WERI-Rb-1 (cell line): Measurements from ENCODE around the gene KCNMA1.

Experiments
- DNase-seq: peaks from one replicate; pipeline ENCODE4 v3.0.0-alpha.2; 2020
- H3K27ac ChIP-seq: fragments of 250-450 bp; sonication (Bioruptor Pico); 2 replicates; pipeline ENCODE4 v1.5.1; 2020; ENCODE audit warnings: mild to moderate bottlenecking, moderate library complexity
- H3K27me3 ChIP-seq: fragments of 250-450 bp; sonication (Bioruptor Pico); 2 replicates; pipeline ENCODE4 v1.5.1; 2021; ENCODE audit warnings: mild to moderate bottlenecking, low read depth, moderate library complexity; ENCODE audit not compliant: insufficient read depth, severe bottlenecking
- H3K36me3 ChIP-seq: fragments of 250-450 bp; sonication (Bioruptor Pico); 2 replicates; pipeline ENCODE4 v1.5.1; 2020; ENCODE audit warnings: mild to moderate bottlenecking, moderate library complexity
- H3K4me3 ChIP-seq: 2 replicates; pipeline ENCODE4 v1.5.1; 2011; ENCODE audit warnings: low read depth, mild to moderate bottlenecking, control low read depth, low read length
- H3K9me3 ChIP-seq: fragments of 250-450 bp; sonication (Bioruptor Pico); 2 replicates; pipeline ENCODE4 v1.5.1; 2021; ENCODE audit warnings: mild to moderate bottlenecking, moderate library complexity; ENCODE audit not compliant: severe bottlenecking
- TF ChIP-seq, protein P1 (sequence below): IDR thresholded peaks from 2 replicates; pipeline ENCODE4 v1.5.1; 2011; ENCODE audit warnings: low read depth, mild to moderate bottlenecking, control low read depth, inconsistent platforms, low read length

Gene KCNMA1

DNA sequence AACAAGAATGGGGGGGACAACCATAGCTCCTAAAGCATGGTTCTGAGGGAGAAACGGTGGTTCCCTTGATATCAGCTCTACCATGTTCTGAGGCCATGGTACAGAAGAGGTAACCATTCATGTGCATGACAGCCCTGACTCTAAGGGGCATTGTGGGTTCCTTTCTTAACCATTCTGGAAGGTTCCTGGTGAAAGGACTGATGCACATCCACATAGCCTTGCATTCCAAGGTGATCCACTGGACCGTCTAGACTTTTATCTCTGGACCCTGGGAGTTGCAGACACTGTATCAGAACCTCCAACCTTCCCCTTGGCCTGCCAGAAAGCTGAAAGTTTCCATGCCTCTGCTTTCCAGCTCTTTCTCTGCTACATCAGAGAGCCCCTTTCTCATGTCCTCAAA lies 344.3 kb downstream of the KCNMA1 start:
- TF ChIP-seq, protein P1, sequence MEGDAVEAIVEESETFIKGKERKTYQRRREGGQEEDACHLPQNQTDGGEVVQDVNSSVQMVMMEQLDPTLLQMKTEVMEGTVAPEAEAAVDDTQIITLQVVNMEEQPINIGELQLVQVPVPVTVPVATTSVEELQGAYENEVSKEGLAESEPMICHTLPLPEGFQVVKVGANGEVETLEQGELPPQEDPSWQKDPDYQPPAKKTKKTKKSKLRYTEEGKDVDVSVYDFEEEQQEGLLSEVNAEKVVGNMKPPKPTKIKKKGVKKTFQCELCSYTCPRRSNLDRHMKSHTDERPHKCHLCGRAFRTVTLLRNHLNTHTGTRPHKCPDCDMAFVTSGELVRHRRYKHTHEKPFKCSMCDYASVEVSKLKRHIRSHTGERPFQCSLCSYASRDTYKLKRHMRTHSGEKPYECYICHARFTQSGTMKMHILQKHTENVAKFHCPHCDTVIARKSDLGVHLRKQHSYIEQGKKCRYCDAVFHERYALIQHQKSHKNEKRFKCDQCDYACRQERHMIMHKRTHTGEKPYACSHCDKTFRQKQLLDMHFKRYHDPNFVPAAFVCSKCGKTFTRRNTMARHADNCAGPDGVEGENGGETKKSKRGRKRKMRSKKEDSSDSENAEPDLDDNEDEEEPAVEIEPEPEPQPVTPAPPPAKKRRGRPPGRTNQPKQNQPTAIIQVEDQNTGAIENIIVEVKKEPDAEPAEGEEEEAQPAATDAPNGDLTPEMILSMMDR: no peak
- no peak for DNase-seq
- H3K9me3 ChIP-seq: no peaks in the 10 kb centered on the region
- H3K4me3 ChIP-seq: no peak overlapping the region
- no peak overlapping the region for H3K27ac ChIP-seq
- no peaks in the 10 kb centered on the region for H3K36me3 ChIP-seq
- H3K27me3 ChIP-seq: no peaks in the 10 kb centered on the region

DNA sequence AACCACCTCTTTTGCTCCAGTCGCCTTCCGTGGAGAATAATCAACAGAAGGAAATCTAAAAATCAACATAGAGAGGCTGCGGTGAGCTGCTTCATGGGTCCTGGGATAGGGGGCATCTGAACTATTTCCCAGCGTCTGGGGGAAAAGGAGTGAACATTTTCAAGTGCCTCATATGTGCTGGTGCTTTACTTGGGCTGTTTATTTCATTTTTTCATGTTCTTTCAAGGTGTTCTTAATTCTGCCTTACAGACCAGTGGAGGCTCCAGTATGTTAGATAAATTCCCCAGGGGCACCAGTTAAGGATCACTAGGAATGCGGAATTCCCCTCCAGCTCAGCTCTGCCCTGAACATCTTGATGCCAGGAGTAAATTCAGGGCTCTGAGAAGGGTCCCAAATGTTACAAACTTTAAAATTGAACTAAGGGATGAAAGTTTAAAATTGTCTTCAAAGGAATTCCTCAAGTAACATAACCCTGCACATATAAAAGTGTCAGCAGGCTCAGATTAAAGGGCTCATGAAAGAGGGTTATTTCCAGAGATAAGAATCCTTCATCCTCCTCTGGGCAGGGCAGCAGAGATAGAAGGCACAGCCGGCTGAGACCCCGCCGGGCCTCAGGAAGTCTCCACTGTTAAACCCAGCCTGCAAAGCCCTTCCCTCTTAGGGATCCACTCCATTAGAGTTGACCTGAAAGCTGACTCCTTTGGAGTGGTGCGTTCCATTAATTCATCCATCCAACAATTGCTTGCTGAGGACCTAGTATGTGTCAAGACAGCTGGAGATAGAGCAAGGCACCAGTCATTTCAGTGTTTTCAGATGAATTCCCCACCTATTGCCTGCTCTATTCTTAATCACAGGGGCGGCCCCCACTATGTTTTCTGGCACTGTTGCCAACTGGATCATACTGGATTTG lies 345.8 kb downstream of the KCNMA1 start:
- H3K4me3 ChIP-seq: no peak overlapping the region
- TF ChIP-seq, protein P1: no peak
- no peaks in the 10 kb centered on the region for H3K36me3 ChIP-seq
- no peak overlapping the region for H3K27ac ChIP-seq
- no peak for DNase-seq
- H3K9me3 ChIP-seq: no peaks in the 10 kb centered on the region
- H3K27me3 ChIP-seq: no peaks in the 10 kb centered on the region

DNA sequence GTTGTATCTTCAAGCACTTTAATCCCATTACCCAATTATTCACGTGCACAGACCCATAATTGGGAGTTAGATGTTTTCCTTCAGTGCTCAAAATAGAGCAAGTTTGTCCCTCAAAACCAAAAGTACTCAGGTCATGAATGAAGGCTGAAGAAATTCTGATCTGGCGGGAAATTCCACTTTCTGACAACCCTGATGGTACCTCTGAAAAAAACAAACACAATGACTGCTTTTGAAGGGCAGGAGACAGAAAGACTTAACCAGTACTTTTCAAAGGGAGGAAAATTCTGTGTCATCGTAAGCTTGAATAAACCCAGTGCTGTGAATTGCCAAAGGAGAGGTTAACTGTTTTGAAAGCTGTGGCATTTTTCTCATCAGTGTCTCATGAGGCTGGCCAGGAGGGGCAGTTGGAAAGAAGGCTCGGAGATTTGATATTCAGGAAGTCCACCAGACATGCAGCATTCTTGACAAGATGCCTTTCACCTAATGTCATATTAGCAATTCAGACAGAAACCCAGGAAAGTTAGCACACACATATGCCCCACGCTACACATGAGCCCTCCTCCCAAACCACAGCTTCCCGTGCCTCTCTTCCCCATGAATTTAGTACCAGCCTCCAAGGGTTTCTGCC lies 347.0 kb downstream of the KCNMA1 start:
- H3K9me3 ChIP-seq: no peaks in the 10 kb centered on the region
- H3K27me3 ChIP-seq: no peaks in the 10 kb centered on the region
- no peaks in the 10 kb centered on the region for H3K36me3 ChIP-seq
- TF ChIP-seq, protein P1: no peak
- H3K4me3 ChIP-seq: no peak overlapping the region
- no peak overlapping the region for H3K27ac ChIP-seq
- no peak for DNase-seq

GRCh38 chr10:77289790-77290189 lies 347.8 kb downstream of the KCNMA1 start:
- Histone ChIP-seq H3K36me3 (no peaks in the 10 kb centered on the region), H3K27me3 (no peaks in the 10 kb centered on the region), H3K9me3 (no peaks in the 10 kb centered on the region), H3K4me3 (no peak overlapping the region), H3K27ac (no peak overlapping the region)
- no peak for DNase-seq
- TF ChIP-seq, protein P1: no peak

- H3K27me3 ChIP-seq: no peaks in the 10 kb centered on the region
- H3K36me3 ChIP-seq: no peaks in the 10 kb centered on the region
- H3K9me3 ChIP-seq: no peaks in the 10 kb centered on the region
- TF ChIP-seq, protein P1: no peak
- no peak overlapping the region for H3K4me3 ChIP-seq
- no peak overlapping the region for H3K27ac ChIP-seq
- peak; percentile 44 for DNase-seq
Observed at GRCh38 chr10:77289027-77289501, 348.5 kb downstream of the KCNMA1 start.
